NOMO-1 treated with DMSO at 0.1 percent for 48 hours (cell line): ENCODE data around the gene SNAPC5.

Experiments
- DNase-seq: peaks from one replicate; lab custom pipeline; 2025; ENCODE audit not compliant: unreplicated experiment; lab: John Stamatoyannopoulos, UW

SNAPC5 gene

DNA sequence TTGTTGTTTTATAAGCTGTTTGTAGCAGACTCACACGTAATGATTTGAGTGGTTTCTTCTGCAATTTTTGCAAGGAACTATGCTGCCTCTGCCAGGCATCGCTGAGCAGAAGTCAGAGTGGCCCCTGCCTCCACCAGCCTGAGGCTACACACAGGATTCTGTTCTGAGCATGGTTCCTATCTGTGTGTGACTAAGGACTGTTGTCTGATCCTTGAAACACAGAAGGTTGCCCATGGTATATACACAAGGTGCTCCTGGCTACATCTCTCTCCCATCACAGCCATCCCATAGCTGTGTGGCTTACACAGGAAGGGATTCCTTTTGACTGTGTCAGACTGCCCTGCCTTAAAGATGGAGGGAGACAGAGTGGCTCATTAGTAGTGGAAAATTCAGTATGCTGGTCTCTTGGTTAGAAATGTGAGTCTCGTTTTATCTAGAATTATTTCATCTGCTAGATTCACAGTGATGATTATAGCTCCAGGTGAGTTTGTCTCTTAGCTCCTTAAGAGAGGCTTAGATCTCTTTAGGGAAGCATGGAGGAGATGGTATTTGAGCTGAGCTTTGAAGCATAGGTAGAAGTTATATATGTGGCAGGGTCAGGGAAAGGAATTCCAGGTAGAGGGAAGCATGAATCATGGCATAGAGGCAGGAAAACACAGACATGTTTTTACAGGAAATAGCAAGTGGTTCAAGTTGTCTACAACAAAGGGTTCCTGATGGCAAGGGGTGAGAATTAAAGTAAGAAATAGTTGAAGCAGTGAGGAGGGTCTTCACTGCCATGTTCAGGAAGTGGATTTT is 37.5 kb downstream of the SNAPC5 start:
- no peak for DNase-seq

DNA sequence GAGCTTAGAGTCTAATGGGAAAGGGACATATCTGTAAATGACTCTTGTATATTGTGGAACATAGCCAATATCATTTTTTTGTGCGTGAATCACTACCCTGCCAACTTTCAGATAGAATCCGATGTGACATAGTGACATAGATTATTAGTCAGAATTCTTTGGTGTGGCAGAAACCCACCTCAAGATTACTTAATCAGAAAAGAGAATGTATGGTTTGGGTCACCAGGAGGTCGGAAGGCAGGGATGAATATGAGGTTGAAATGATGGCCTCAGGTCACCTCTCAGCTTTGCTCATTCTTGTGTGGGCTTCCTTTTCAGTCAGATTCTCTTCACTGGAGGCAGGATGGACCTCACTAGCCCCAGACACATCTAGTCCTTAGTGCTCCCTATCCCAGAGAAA is 41.4 kb downstream of the SNAPC5 start:
- no peak for DNase-seq

DNA sequence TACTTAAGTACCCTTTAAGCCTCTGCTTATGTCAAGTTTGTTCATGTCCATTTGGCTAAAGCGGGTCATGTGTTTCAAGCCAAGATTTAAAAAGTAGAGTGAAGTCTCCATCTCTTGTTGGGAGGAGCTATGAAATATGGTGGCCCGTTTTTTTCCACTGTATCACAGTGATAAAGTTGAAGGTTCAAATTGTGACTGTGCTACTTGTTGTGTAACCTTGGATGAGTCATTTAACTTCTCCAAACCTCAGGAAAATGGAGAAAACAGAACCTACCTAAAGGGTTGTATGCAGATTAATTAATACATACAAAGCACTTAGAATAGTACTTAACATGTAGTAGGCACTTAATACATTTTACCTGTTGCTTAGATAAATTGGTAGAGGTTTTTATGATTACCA is 43.4 kb downstream of the SNAPC5 start:
- DNase-seq = peak; percentile 55

DNA sequence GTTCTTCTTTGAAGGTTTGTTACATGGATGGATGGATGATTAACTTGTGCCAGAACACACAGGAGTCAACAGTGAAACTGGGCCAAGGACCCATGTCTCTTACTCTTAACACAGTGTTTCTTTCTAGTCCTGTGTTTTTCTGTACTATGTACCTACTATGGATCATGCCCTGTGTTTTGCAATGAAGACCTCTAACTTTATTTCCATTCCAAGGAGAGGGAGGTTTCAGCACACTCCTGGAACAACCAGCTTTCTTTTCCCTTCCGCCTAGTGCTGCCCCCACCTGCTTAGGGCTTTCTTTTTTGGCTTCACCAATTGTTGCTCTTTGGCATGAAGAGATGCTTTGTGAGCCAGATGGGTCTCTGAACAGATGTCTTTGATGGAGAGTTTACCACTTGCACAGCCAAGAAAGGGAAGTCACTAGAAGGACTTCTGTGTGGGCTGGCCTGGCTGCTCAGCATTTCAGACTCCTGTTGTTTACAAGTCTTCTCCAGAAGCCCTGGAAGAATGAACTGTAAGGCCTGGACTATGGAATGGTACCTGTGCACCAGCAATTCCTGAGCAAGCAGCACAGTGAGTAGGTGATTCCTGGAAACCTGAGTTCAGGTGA is 44.5 kb downstream of the SNAPC5 start:
- no peak for DNase-seq

DNA sequence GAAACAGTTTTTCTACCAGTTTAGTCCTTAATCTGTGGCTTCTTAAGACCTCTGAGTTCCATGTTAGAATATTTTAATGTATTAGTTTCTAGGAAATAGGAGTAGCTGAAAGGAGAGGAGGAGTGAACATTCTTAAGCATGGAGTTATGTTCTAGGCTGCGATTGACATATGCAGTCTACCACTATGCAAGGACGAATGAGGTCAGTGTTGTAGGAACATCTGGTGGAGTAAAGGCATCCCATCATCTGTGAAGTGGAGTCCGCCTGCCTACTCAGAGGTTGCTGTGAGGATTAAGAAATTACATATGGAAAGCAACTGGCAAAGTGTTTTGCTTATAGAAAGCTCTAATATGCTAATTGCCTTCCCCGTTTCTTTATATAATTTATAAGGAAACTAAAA is 45.1 kb downstream of the SNAPC5 start:
- DNase-seq = no peak
